HepG2 (cell line): ENCODE results near the gene ANO6. TPM values are rescaled to one million over a fixed set of nuclear protein-coding genes. Genes with fewer than 3 reads are reported as not detected.

Source experiments
- ATAC-seq: fragments of 200-7000 bp; cut with Tn5 transposase; 3 replicates; pipeline ENCODE4 v1.9.1; 2020; ENCODE audit warnings: mild to moderate bottlenecking, moderate library complexity
- BruUV-seq: library from RNA; stranded (reverse); fragments of 400-500 nt; replicated peaks from 2 replicates; lab custom pipeline; 2021; lab: Mats Ljungman, UMichigan
- CTCF ChIA-PET: fragments of 300-600 bp; formaldehyde crosslinking; extraction: SDS; loops from one replicate; lab custom pipeline; 2021; ENCODE audit warnings: low total read pairs, inconsistent platforms, low intra/inter-chr PET ratio; lab: Yijun Ruan, JAX
- POLR2A ChIA-PET: fragments of 350-600 bp; sonication (Branson Sonifier 250); formaldehyde crosslinking; loops from one replicate; lab custom pipeline; 2020; ENCODE audit warnings: antibody characterized with exemption, inconsistent platforms; lab: Yijun Ruan, JAX
- DNase-seq: peaks from one replicate; pipeline ENCODE4 v3.0.0-alpha.2; 2015; ENCODE audit warnings: low spot score
- FAIRE-seq: peaks from 3 replicates; lab custom pipeline; 2011; peaks lifted over from hg19 to GRCh38; lab: Jason Lieb, UNC
- H2AFZ ChIP-seq: one replicate; pipeline ENCODE4 v1.6.1; 2011; ENCODE audit warnings: low read length, inconsistent platforms
- H3K27ac ChIP-seq: fragments of 300-600 bp; 3 replicates; pipeline ENCODE4 v1.8.0; 2011; ENCODE audit warnings: mixed run types, mild to moderate bottlenecking, mixed read lengths, low read length, inconsistent platforms; ENCODE audit not compliant: insufficient read depth; ENCODE audit errors: extremely low read length
- H3K27me3 ChIP-seq, 2 experiments: fragments of 200-600 bp in 1 of 2; 2 replicates in 1 of 2; 3 replicates in 1 of 2; pipeline versions ENCODE4 v1.6.0 to v1.8.0; 2011; ENCODE audit warnings: low read length in 2 of 2, mild to moderate bottlenecking in 2 of 2, moderate library complexity in 2 of 2, inconsistent platforms in 1 of 2; ENCODE audit not compliant: insufficient read depth in 2 of 2, control insufficient read depth in 1 of 2
- H3K36me3 ChIP-seq, 2 experiments: fragments of 200-600 bp in 1 of 2; replicated peaks in 1 of 2; 2 replicates in 1 of 2; 3 replicates in 1 of 2; pipeline versions ENCODE4 v1.5.1 to v1.8.0; 2011; ENCODE audit warnings: low read length in 2 of 2, inconsistent platforms in 1 of 2; ENCODE audit not compliant: insufficient read depth in 2 of 2, control insufficient read depth in 1 of 2
- H3K4me1 ChIP-seq: 2 replicates; pipeline ENCODE4 v1.5.1; 2012; ENCODE audit warnings: low read length, inconsistent platforms; ENCODE audit not compliant: insufficient read depth
- H3K4me2 ChIP-seq: 2 replicates; pipeline ENCODE4 v1.6.0; 2011; ENCODE audit warnings: low read depth, low read length, inconsistent platforms
- H3K4me3 ChIP-seq, 3 experiments: fragments of 200-600 bp in 1 of 3; sonication (generic), shearing (Covaris generic) in 1 of 3; replicated peaks in 1 of 3; 2 replicates each; pipeline ENCODE4 v1.5.1; 2011 to 2016; ENCODE audit warnings: low read length in 3 of 3, inconsistent platforms in 2 of 3, low read depth in 2 of 3, mild to moderate bottlenecking in 2 of 3, control low read depth in 1 of 3, mixed read lengths in 1 of 3; ENCODE audit not compliant: insufficient read depth in 1 of 3
- H3K79me2 ChIP-seq: one replicate; pipeline ENCODE4 v1.6.1; 2011; ENCODE audit warnings: low read length, inconsistent platforms; ENCODE audit not compliant: insufficient read depth
- H3K9ac ChIP-seq: 2 replicates; pipeline ENCODE4 v1.6.0; 2011; ENCODE audit warnings: mild to moderate bottlenecking, low read depth, low read length, inconsistent platforms; ENCODE audit not compliant: insufficient read depth
- H3K9me3 ChIP-seq: 2 replicates; pipeline ENCODE4 v1.5.1; 2012; ENCODE audit warnings: mild to moderate bottlenecking, low read length
- H4K20me1 ChIP-seq: 2 replicates; pipeline ENCODE4 v1.6.0; 2011; ENCODE audit warnings: inconsistent platforms, mild to moderate bottlenecking, low read length, moderate library complexity; ENCODE audit not compliant: insufficient read depth
- ELF4 ChIP-seq: sonication (generic); formaldehyde crosslinking; IDR thresholded peaks from 2 replicates; pipeline ENCODE4 v1.5.0; 2020; ENCODE audit warnings: missing genetic modification reagents, mild to moderate bottlenecking, moderate library complexity, borderline replicate concordance
- JUN ChIP-seq: sonication (generic); formaldehyde crosslinking; IDR thresholded peaks from 2 replicates; pipeline ENCODE4 v1.4.0; 2020; ENCODE audit warnings: mild to moderate bottlenecking, missing genetic modification reagents
- NCOR1 ChIP-seq: fragments of 200-600 bp; sonication (generic); IDR thresholded peaks from 2 replicates; pipeline ENCODE4 v1.7.0; 2017; ENCODE audit warnings: antibody characterized with exemption, low read length, borderline replicate concordance
- NR3C1 ChIP-seq: sonication (generic); formaldehyde crosslinking; IDR thresholded peaks from 2 replicates; pipeline ENCODE4 v1.4.0; 2020; ENCODE audit warnings: missing genetic modification reagents
- ZBTB20 ChIP-seq: sonication (generic); formaldehyde crosslinking; IDR thresholded peaks from 2 replicates; pipeline ENCODE4 v1.8.1; 2023; ENCODE audit warnings: missing genetic modification reagents, low read depth, mild to moderate bottlenecking, borderline replicate concordance
- ZNF879 ChIP-seq: sonication (generic); formaldehyde crosslinking; IDR thresholded peaks from 2 replicates; pipeline ENCODE4 v1.8.1; 2023; ENCODE audit warnings: missing genetic modification reagents
- WGBS: methylation state at CpG from one replicate; pipeline ENCODE4 v1.1.6; 2017; ENCODE audit warnings: low lambda C conversion rate; 5-methylcytosine and 5-hydroxymethylcytosine counted together
- in situ Hi-C: cut with HindIII; loops from 2 replicates; pipeline ENCODE4 v1.10.0; 2017; ENCODE audit warnings: low pct_unique_long_range_greater_than_20kb; ENCODE audit not compliant: extremely low pct_ligation_motif_present
- intact Hi-C: fragments of 100-400 bp; cut with micrococcal nuclease; formaldehyde crosslinking; loops from one replicate; pipeline ENCODE4 v1.10.0; 2022; ENCODE audit not compliant: unreplicated experiment
- polyA plus RNA-seq, 8 experiments: library from polyadenylated mRNA; depleted of rRNA in 3 of 8; stranded (reverse) in 7 of 8; unstranded in 1 of 8; fragments of >200 nt; fragmentation: Illumina TruSeq in 4 of 8; extraction: Trizol in 4 of 8; gene quantifications; 2 replicates each; pipeline versions ENCODE4 v1.2.1 to v1.2.3, GENCODE V29; 2011 to 2016; ENCODE audit warnings: low read depth in 4 of 8, missing spikeins in 1 of 8, mixed read lengths in 1 of 8; ENCODE audit not compliant: insufficient read depth in 1 of 8
- total RNA-seq, 5 experiments: library from RNA; depleted of rRNA; stranded (reverse); fragments of >200 nt; fragmentation: Illumina TruSeq; extraction: Trizol; gene quantifications; 2 replicates each; pipeline ENCODE4 v1.2.3, GENCODE V29; 2016; ENCODE audit warnings: low read depth in 1 of 5
- TF ChIP-seq, protein P1 (sequence below): sonication (generic); formaldehyde crosslinking; IDR thresholded peaks from 2 replicates; pipeline ENCODE4 v1.4.0; 2020; ENCODE audit warnings: missing genetic modification reagents
- TF ChIP-seq, protein P2 (sequence below): sonication (generic); formaldehyde crosslinking; IDR thresholded peaks from 2 replicates; pipeline ENCODE4 v1.5.1; 2020; ENCODE audit warnings: missing genetic modification reagents, mild to moderate bottlenecking, borderline replicate concordance

The ANO6 gene
- total and polyA plus RNA-seq, 2 of the 13 experiments (the other 11 are each of a cell fraction or from before 2014, with no cell fraction given) = 37.8 to 57.1 TPM

DNA sequence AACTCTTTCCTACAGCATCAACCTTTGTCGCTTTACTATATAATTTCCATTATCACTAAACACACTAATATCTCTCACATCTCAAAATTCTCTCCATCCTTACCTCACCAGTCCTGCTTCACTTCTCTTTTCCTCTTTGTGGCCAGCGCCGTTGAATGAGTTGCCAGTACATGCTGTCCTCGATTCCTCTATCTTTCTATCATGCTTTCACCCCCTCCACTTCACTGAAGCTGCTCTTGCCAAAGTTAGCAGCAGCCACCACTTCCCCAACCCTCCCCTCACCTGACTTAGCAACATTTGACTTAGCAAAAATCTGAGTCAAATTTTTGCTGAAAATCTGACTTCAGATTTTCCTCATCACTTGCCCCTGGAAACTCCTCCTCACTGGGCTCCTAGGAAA is 210.4 kb downstream of the ANO6 start:
- ChIA-PET CTCF (no interaction called here), POLR2A (no interaction called here)
- TF ChIP-seq NR3C1 (CRISPR knock-in tag) (no peak), ZBTB20 (CRISPR knock-in tag) (no peak), NCOR1 (no peak), JUN (CRISPR knock-in tag) (no peak), ELF4 (CRISPR knock-in tag) (no peak), ZNF879 (CRISPR knock-in tag) (no peak)
- TF ChIP-seq, protein P1, sequence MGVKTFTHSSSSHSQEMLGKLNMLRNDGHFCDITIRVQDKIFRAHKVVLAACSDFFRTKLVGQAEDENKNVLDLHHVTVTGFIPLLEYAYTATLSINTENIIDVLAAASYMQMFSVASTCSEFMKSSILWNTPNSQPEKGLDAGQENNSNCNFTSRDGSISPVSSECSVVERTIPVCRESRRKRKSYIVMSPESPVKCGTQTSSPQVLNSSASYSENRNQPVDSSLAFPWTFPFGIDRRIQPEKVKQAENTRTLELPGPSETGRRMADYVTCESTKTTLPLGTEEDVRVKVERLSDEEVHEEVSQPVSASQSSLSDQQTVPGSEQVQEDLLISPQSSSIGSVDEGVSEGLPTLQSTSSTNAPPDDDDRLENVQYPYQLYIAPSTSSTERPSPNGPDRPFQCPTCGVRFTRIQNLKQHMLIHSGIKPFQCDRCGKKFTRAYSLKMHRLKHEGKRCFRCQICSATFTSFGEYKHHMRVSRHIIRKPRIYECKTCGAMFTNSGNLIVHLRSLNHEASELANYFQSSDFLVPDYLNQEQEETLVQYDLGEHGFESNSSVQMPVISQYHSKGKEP (CRISPR knock-in tag) = no peak
- TF ChIP-seq, protein P2, sequence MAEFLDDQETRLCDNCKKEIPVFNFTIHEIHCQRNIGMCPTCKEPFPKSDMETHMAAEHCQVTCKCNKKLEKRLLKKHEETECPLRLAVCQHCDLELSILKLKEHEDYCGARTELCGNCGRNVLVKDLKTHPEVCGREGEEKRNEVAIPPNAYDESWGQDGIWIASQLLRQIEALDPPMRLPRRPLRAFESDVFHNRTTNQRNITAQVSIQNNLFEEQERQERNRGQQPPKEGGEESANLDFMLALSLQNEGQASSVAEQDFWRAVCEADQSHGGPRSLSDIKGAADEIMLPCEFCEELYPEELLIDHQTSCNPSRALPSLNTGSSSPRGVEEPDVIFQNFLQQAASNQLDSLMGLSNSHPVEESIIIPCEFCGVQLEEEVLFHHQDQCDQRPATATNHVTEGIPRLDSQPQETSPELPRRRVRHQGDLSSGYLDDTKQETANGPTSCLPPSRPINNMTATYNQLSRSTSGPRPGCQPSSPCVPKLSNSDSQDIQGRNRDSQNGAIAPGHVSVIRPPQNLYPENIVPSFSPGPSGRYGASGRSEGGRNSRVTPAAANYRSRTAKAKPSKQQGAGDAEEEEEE (CRISPR knock-in tag) = no peak
- ATAC-seq (no peak), DNase-seq (no peak), FAIRE-seq (no peak)
- no peaks in the 10 kb centered on the region for H3K79me2 ChIP-seq
- H3K36me3 ChIP-seq = peaks cover 14 to 72% of the 10 kb centered on the region in 2 experiments
- intact Hi-C loops = no loop called here
- in situ Hi-C loops = no loop called here
- 99% methylated on average over 4 of the region's 4 CpGs for WGBS
- H3K4me1 ChIP-seq = no peaks in the 10 kb centered on the region
- no peak overlapping the region for H3K9ac ChIP-seq
- no peaks in the 10 kb centered on the region for H3K27me3 ChIP-seq
- no peaks in the 10 kb centered on the region for H4K20me1 ChIP-seq
- no peak overlapping the region for H3K4me2 ChIP-seq
- H3K27ac ChIP-seq = no peak overlapping the region
- no peak overlapping the region for H2AFZ ChIP-seq
- no TSS peak for BruUV-seq
- H3K4me3 ChIP-seq = no peak overlapping the region
- H3K9me3 ChIP-seq = no peaks in the 10 kb centered on the region
